Breast epithelium (tissue), 4 donors: ENCODE data around the gene TCHHL1. TPM values are rescaled to one million over a fixed set of nuclear protein-coding genes. Genes with fewer than 3 reads are reported as not detected.

ENCODE experiments used
- DNase-seq, 2 donors: peaks; one replicate each; pipeline ENCODE4 v3.0.0-alpha.2; 2019; ENCODE audit warnings: low spot score in 2 of 2
- H3K27ac ChIP-seq, 2 donors: fragments of 200-600 bp; sonication (generic) in 1 of 2; one replicate each; pipeline ENCODE4 v1.5.1; 2016 to 2019; ENCODE audit warnings: mild to moderate bottlenecking in 1 of 2
- H3K27me3 ChIP-seq, 2 donors: fragments of 200-600 bp; sonication (generic) in 1 of 2; one replicate each; pipeline versions ENCODE4 v1.5.1 to v1.6.0; 2017 to 2019; ENCODE audit warnings: control low read depth in 1 of 2, mild to moderate bottlenecking in 1 of 2
- H3K36me3 ChIP-seq: fragments of 200-600 bp; one replicate; pipeline ENCODE4 v1.5.1; 2019
- H3K4me1 ChIP-seq, 2 donors: fragments of 200-600 bp; sonication (generic); one replicate each; pipeline ENCODE4 v1.5.1; 2016 to 2019; ENCODE audit warnings: control low read depth in 1 of 2
- H3K4me3 ChIP-seq, 3 donors: fragments of 200-600 bp; sonication (generic); 1 replicate in 2 of 3; 2 replicates in 1 of 3; pipeline ENCODE4 v1.5.1; 2016 to 2019; ENCODE audit warnings: mild to moderate bottlenecking in 3 of 3, moderate library complexity in 2 of 3
- H3K9me3 ChIP-seq, 2 donors: fragments of 200-600 bp; sonication (generic) in 1 of 2; one replicate each; pipeline ENCODE4 v1.5.1; 2016 to 2019; ENCODE audit warnings: control low read depth in 1 of 2
- CTCF ChIP-seq, 3 donors: fragments of 450-650 bp; IDR thresholded peaks; one replicate each; pipeline ENCODE4 v1.5.1; 2016 to 2017; ENCODE audit warnings: antibody characterized with exemption in 3 of 3, mild to moderate bottlenecking in 3 of 3, moderate library complexity in 3 of 3
- POLR2A ChIP-seq: fragments of 450-650 bp; IDR thresholded peaks from one replicate; pipeline ENCODE4 v1.6.1; 2016; ENCODE audit warnings: antibody characterized with exemption, mild to moderate bottlenecking, moderate library complexity
- POLR2AphosphoS5 ChIP-seq, 3 donors: sonication (generic); formaldehyde crosslinking; IDR thresholded peaks; one replicate each; pipeline ENCODE4 v1.6.1; 2017; ENCODE audit warnings: antibody characterized with exemption in 3 of 3
- intact Hi-C: fragments of 100-400 bp; cut with DNase I; formaldehyde crosslinking; loops from one replicate; pipeline ENCODE4 v1.15.1; 2023; ENCODE audit warnings: low total_unique reads
- total RNA-seq, 3 donors: library from RNA; depleted of rRNA; stranded (reverse); fragments of >200 nt; gene quantifications; one replicate each; pipeline ENCODE4 v1.1.0, GENCODE V29; 2016

Gene TCHHL1
- total RNA-seq, 3 donors from 2014 or later = not detected

GRCh38 chr1:152067929-152068328, 20.9 kb downstream of the TCHHL1 start:
- Histone ChIP-seq H3K36me3 (no peaks in the 10 kb centered on the region), H3K4me1 (no peaks in the 10 kb centered on the region), H3K4me3 (no peak overlapping the region), H3K27me3 (peaks cover 0 to 7% of the 10 kb centered on the region in 2 donors), H3K27ac (no peak overlapping the region), H3K9me3 (no peaks in the 10 kb centered on the region)
- intact Hi-C loops = no loop called here
- no peak for DNase-seq
- TF ChIP-seq POLR2A (no peak), POLR2AphosphoS5 (IDR thresholded peaks at IDR 0.05) (no peak)

- H3K27ac ChIP-seq = no peak overlapping the region
- H3K4me3 ChIP-seq = no peak overlapping the region
- DNase-seq = no peak
- no peaks in the 10 kb centered on the region for H3K9me3 ChIP-seq
- TF ChIP-seq POLR2A (no peak), POLR2AphosphoS5 (IDR thresholded peaks at IDR 0.05) (no peak), CTCF (IDR thresholded peaks at IDR 0.05) (no peak)
- intact Hi-C loops = no loop called here
- H3K27me3 ChIP-seq = peaks cover 0 to 7% of the 10 kb centered on the region in 2 donors
- H3K4me1 ChIP-seq = no peaks in the 10 kb centered on the region
- no peaks in the 10 kb centered on the region for H3K36me3 ChIP-seq
Observed at GRCh38 chr1:152067150-152067549, 21.7 kb downstream of the TCHHL1 start.

- Histone ChIP-seq H3K27me3 (peaks cover 0 to 10% of the 10 kb centered on the region in 2 donors), H3K4me3 (no peak overlapping the region), H3K36me3 (no peaks in the 10 kb centered on the region), H3K4me1 (no peaks in the 10 kb centered on the region), H3K9me3 (no peaks in the 10 kb centered on the region), H3K27ac (no peak overlapping the region)
- intact Hi-C loops = no loop called here
- no peak for TF ChIP-seq POLR2AphosphoS5 (IDR thresholded peaks at IDR 0.05)
- no peak for TF ChIP-seq CTCF (IDR thresholded peaks at IDR 0.05)
- no peak for TF ChIP-seq POLR2A
- DNase-seq = no peak
Observed at GRCh38 chr1:152061952-152062351, 26.9 kb downstream of the TCHHL1 start.

- Histone ChIP-seq H3K27me3 (no peaks in the 10 kb centered on the region), H3K4me1 (no peaks in the 10 kb centered on the region), H3K27ac (no peak overlapping the region), H3K9me3 (no peaks in the 10 kb centered on the region), H3K36me3 (no peaks in the 10 kb centered on the region), H3K4me3 (no peak overlapping the region)
- intact Hi-C loops = no loop called here
- TF ChIP-seq CTCF (IDR thresholded peaks at IDR 0.05) = no peak
- no peak for TF ChIP-seq POLR2A
- no peak for TF ChIP-seq POLR2AphosphoS5 (IDR thresholded peaks at IDR 0.05)
- DNase-seq = no peak
Observed at GRCh38 chr1:152053375-152053774, 35.5 kb downstream of the TCHHL1 start.

GRCh38 chr1:152052606-152053005, 36.3 kb downstream of the TCHHL1 start:
- DNase-seq = peak; percentile 82 to 90
- TF ChIP-seq POLR2A (no peak), CTCF (IDR thresholded peaks at IDR 0.05) (peak; percentile 92 to 94 (median 94))
- Histone ChIP-seq H3K27me3 (no peaks in the 10 kb centered on the region), H3K36me3 (no peaks in the 10 kb centered on the region), H3K9me3 (no peaks in the 10 kb centered on the region), H3K27ac (no peak overlapping the region), H3K4me1 (no peaks in the 10 kb centered on the region), H3K4me3 (no peak overlapping the region)
- intact Hi-C loops = no loop called here
